GM18858 (cell line): Measurements from ENCODE around the gene POLA1.
"Not testable (repeated sequence)": the region's sequence is repeated elsewhere in the genome, so short reads cannot be mapped to it uniquely, and the experiment has no call there.

Source experiments
- ATAC-seq: cut with Tn5 transposase; IDR thresholded peaks from one replicate; pipeline ENCODE4 v1.9.1; 2021; ENCODE audit not compliant: unreplicated experiment

POLA1 gene

GRCh38 chrX:24693453-24694202 lies at the start of gene POLA1:
Gene POLA1 (plus strand): TSS chrX:24693918. CDS start chrX:24693962, 44 bp downstream.
- ATAC-seq: peak; percentile 96

GRCh38 chrX:24646006-24646405 lies 47.7 kb upstream of the POLA1 start:
- no peak for ATAC-seq

- ATAC-seq: no peak
These were observed 47.0 kb upstream of the POLA1 start for GRCh38 chrX:24646745-24647182.

- peak; percentile 76 for ATAC-seq
These were observed 46.3 kb upstream of the POLA1 start, which contains the start of gene PCYT1B for GRCh38 chrX:24647257-24648058. Gene PCYT1B (minus strand): TSS chrX:24647347. CDS start chrX:24647105, 242 bp downstream.

GRCh38 chrX:24648495-24648894 lies 45.2 kb upstream of the POLA1 start:
- ATAC-seq: no peak

GRCh38 chrX:24651783-24652182 lies 41.9 kb upstream of the POLA1 start:
- no peak for ATAC-seq

- ATAC-seq: not testable (repeated sequence)
These were observed 38.0 kb upstream of the POLA1 start for GRCh38 chrX:24655679-24656078.

GRCh38 chrX:24657671-24658386 lies 35.9 kb upstream of the POLA1 start:
- no peak for ATAC-seq

- ATAC-seq: no peak
These were observed 35.3 kb upstream of the POLA1 start for GRCh38 chrX:24658421-24658820.

GRCh38 chrX:24659106-24659505 lies 34.6 kb upstream of the POLA1 start:
- ATAC-seq: no peak

- ATAC-seq: no peak
These were observed 34.1 kb upstream of the POLA1 start for GRCh38 chrX:24659646-24660045.

- no peak for ATAC-seq
These were observed 32.4 kb upstream of the POLA1 start for GRCh38 chrX:24661292-24661691.

GRCh38 chrX:24662352-24662751 lies 31.4 kb upstream of the POLA1 start:
- no peak for ATAC-seq

- no peak for ATAC-seq
These were observed 25.6 kb upstream of the POLA1 start for GRCh38 chrX:24668111-24668510.

- no peak for ATAC-seq
These were observed 21.0 kb upstream of the POLA1 start for GRCh38 chrX:24672701-24673190.

GRCh38 chrX:24673424-24673823 lies 20.3 kb upstream of the POLA1 start:
- no peak for ATAC-seq

- ATAC-seq: no peak
These were observed 17.2 kb upstream of the POLA1 start for GRCh38 chrX:24676403-24677024.

- no peak for ATAC-seq
These were observed 10.8 kb upstream of the POLA1 start for GRCh38 chrX:24682739-24683432.

- ATAC-seq: no peak
These were observed 9.7 kb upstream of the POLA1 start for GRCh38 chrX:24684048-24684447.

GRCh38 chrX:24692305-24692704 lies 1.4 kb upstream of the POLA1 start:
- ATAC-seq: no peak
